Lower leg skin (tissue), 3 donors: Measurements from ENCODE around the gene ARHGAP10.

ENCODE experiments used
- POLR2A ChIP-seq, 2 donors: fragments of 450-650 bp; IDR thresholded peaks; one replicate each; pipeline ENCODE4 v1.6.1; 2016 to 2017; ENCODE audit warnings: antibody characterized with exemption in 2 of 2, mild to moderate bottlenecking in 1 of 2, moderate library complexity in 1 of 2
- TF ChIP-seq, protein P1 (sequence below), 3 donors: fragments of 450-650 bp; IDR thresholded peaks; one replicate each; pipeline ENCODE4 v1.5.1; 2016; ENCODE audit warnings: antibody characterized with exemption in 3 of 3, mild to moderate bottlenecking in 3 of 3, moderate library complexity in 2 of 3

DNA sequence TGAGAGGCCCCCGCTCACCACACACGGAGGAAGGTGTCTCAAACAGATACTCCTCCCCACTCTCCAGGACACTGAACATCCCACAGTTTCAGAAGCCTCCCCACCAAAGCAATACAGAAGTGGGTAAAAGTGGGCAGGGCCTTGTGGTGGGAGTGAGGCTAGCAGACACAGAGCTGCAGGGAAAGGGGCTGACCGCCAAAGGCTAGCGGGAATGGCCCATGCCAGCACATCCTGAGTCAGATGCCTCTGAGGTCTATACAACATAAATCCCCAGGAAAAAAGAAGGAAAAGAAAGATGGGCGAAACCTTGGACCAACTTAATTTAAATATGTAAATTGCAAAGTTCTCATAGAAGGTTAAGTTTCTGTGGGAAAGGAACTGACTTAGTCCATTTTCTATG, 21.9 kb upstream of the ARHGAP10 start:
- no peak for TF ChIP-seq POLR2A (IDR thresholded peaks at IDR 0.05)
- TF ChIP-seq, protein P1, sequence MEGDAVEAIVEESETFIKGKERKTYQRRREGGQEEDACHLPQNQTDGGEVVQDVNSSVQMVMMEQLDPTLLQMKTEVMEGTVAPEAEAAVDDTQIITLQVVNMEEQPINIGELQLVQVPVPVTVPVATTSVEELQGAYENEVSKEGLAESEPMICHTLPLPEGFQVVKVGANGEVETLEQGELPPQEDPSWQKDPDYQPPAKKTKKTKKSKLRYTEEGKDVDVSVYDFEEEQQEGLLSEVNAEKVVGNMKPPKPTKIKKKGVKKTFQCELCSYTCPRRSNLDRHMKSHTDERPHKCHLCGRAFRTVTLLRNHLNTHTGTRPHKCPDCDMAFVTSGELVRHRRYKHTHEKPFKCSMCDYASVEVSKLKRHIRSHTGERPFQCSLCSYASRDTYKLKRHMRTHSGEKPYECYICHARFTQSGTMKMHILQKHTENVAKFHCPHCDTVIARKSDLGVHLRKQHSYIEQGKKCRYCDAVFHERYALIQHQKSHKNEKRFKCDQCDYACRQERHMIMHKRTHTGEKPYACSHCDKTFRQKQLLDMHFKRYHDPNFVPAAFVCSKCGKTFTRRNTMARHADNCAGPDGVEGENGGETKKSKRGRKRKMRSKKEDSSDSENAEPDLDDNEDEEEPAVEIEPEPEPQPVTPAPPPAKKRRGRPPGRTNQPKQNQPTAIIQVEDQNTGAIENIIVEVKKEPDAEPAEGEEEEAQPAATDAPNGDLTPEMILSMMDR (IDR thresholded peaks at IDR 0.05): no peak
